Astrocyte of the spinal cord (primary cell): ENCODE results near the gene CCDC93.

Source experiments
- DNase-seq: peaks from one replicate; pipeline ENCODE4 v3.0.0; 2011; ENCODE audit warnings: low read depth, low spot score
- H3K4me3 ChIP-seq: 2 replicates; pipeline ENCODE4 v1.5.1; 2011; ENCODE audit warnings: low read depth, mild to moderate bottlenecking, low read length, moderate library complexity
- CTCF ChIP-seq: IDR thresholded peaks from 2 replicates; pipeline ENCODE4 v1.5.1; 2012; ENCODE audit warnings: low read depth, mild to moderate bottlenecking, low read length, inconsistent platforms
- in situ Hi-C: cut with HindIII; loops from 2 replicates; pipeline ENCODE4 v1.10.0; 2017; ENCODE audit warnings: low sequenced_read_pairs

The CCDC93 gene

GRCh38 chr2:118013724-118014491 is at the start of gene CCDC93:
Gene CCDC93, minus strand, starts transcription at chr2:118014070. Its CDS starts 75 bp downstream, at chr2:118013995.
- in situ Hi-C loops: no loop called here
- peak within 1 kb of the TSS; percentile 86 for H3K4me3 ChIP-seq
- TF ChIP-seq CTCF: no peak
- peak; percentile 82 for DNase-seq

GRCh38 chr2:118062669-118063068 is 48.8 kb upstream of the CCDC93 start:
- H3K4me3 ChIP-seq: no peak overlapping the region
- no peak for TF ChIP-seq CTCF
- no peak for DNase-seq
- in situ Hi-C loops: no loop called here

- no peak for DNase-seq
Observed at GRCh38 chr2:118062048-118062447, 48.2 kb upstream of the CCDC93 start.

GRCh38 chr2:118061135-118061955 is 47.5 kb upstream of the CCDC93 start:
- no peak overlapping the region for H3K4me3 ChIP-seq
- in situ Hi-C loops: no loop called here
- TF ChIP-seq CTCF: peak; percentile 45
- DNase-seq: peak; percentile 67

More at GRCh38 chr2:118062048-118062447, 48.2 kb upstream of the CCDC93 start:
- in situ Hi-C loops: no loop called here
- no peak for TF ChIP-seq CTCF
- no peak overlapping the region for H3K4me3 ChIP-seq

GRCh38 chr2:118059919-118060478 is 46.1 kb upstream of the CCDC93 start:
- in situ Hi-C loops: no loop called here
- TF ChIP-seq CTCF: no peak
- peak; percentile 96 for DNase-seq
- H3K4me3 ChIP-seq: no peak overlapping the region

GRCh38 chr2:118058951-118059350 is 45.1 kb upstream of the CCDC93 start:
- TF ChIP-seq CTCF: no peak
- in situ Hi-C loops: no loop called here
- DNase-seq: peak; percentile 77
- H3K4me3 ChIP-seq: no peak overlapping the region
